Caco-2 (cell line): Measurements from ENCODE around the gene SRGAP2C. TPM values are rescaled to one million over a fixed set of nuclear protein-coding genes. Genes with fewer than 3 reads are reported as not detected.
"Not testable (repeated sequence)": the region's sequence is repeated elsewhere in the genome, so short reads cannot be mapped to it uniquely, and the experiment has no call there.

Source experiments
- BruUV-seq: library from RNA; stranded (reverse); fragments of 400-500 nt; replicated peaks from 2 replicates; lab custom pipeline; 2021; lab: Mats Ljungman, UMichigan
- CTCF ChIA-PET: fragments of 300-600 bp; sonication (Branson Sonifier 250); formaldehyde crosslinking; loops from one replicate; lab custom pipeline; 2022; ENCODE audit warnings: antibody characterized with exemption; lab: Charles Lee
- POLR2A ChIA-PET: fragments of 300-600 bp; sonication (Branson Sonifier 250); formaldehyde crosslinking; loops from one replicate; lab custom pipeline; 2022; ENCODE audit warnings: antibody characterized with exemption; lab: Charles Lee
- DNase-seq, 2 experiments: peaks; one replicate each; pipeline versions ENCODE4 v3.0.0 to v3.0.0-alpha.2; 2020 to 2022
- H3K27me3 ChIP-seq: replicated peaks from 2 replicates; pipeline ENCODE4 v1.6.0; 2011; ENCODE audit warnings: low read length; ENCODE audit not compliant: control insufficient read depth, insufficient read depth
- H3K36me3 ChIP-seq: 2 replicates; pipeline ENCODE4 v1.5.1; 2011; ENCODE audit warnings: low read length; ENCODE audit not compliant: control insufficient read depth, insufficient read depth
- H3K4me1 ChIP-seq: fragments of 250-450 bp; sonication (Bioruptor Pico); 2 replicates; pipeline ENCODE4 v1.5.1; 2020; ENCODE audit warnings: mild to moderate bottlenecking
- H3K4me3 ChIP-seq: 2 replicates; pipeline ENCODE4 v1.5.1; 2011; ENCODE audit warnings: low read depth, mild to moderate bottlenecking, control low read depth, low read length
- H3K9me3 ChIP-seq: fragments of 250-450 bp; sonication (Bioruptor Pico); 2 replicates; pipeline ENCODE4 v1.5.1; 2020; ENCODE audit warnings: mild to moderate bottlenecking, moderate library complexity
- H3K27ac Mint-ChIP-seq: one replicate; pipeline ENCODE4 v1.8.0; 2022; ENCODE audit warnings: mixed read lengths; ENCODE audit not compliant: unreplicated experiment
- H3K27me3 Mint-ChIP-seq: one replicate; pipeline ENCODE4 v1.8.0; 2022; ENCODE audit warnings: mixed read lengths; ENCODE audit not compliant: insufficient read depth, unreplicated experiment
- H3K36me3 Mint-ChIP-seq: one replicate; pipeline ENCODE4 v1.8.0; 2022; ENCODE audit warnings: mild to moderate bottlenecking, mixed read lengths; ENCODE audit not compliant: insufficient read depth, unreplicated experiment
- H3K4me1 Mint-ChIP-seq: one replicate; pipeline ENCODE4 v1.8.0; 2022; ENCODE audit warnings: low read depth, mixed read lengths; ENCODE audit not compliant: unreplicated experiment
- H3K4me3 Mint-ChIP-seq: one replicate; pipeline ENCODE4 v1.8.0; 2022; ENCODE audit warnings: mild to moderate bottlenecking, moderate library complexity, mixed read lengths; ENCODE audit not compliant: unreplicated experiment
- H3K9me3 Mint-ChIP-seq: one replicate; pipeline ENCODE4 v1.8.0; 2022; ENCODE audit warnings: mixed read lengths; ENCODE audit not compliant: unreplicated experiment
- intact Hi-C: fragments of 100-400 bp; cut with micrococcal nuclease; formaldehyde crosslinking; loops from one replicate; pipeline ENCODE4 v1.10.0; 2022; ENCODE audit not compliant: unreplicated experiment
- total RNA-seq: library from RNA; stranded (reverse); gene quantifications from 2 replicates; pipeline ENCODE4 v1.2.3, GENCODE V29; 2022

Gene SRGAP2C
- total RNA-seq, 1 experiment from 2014 or later, result 0.98 TPM

DNA sequence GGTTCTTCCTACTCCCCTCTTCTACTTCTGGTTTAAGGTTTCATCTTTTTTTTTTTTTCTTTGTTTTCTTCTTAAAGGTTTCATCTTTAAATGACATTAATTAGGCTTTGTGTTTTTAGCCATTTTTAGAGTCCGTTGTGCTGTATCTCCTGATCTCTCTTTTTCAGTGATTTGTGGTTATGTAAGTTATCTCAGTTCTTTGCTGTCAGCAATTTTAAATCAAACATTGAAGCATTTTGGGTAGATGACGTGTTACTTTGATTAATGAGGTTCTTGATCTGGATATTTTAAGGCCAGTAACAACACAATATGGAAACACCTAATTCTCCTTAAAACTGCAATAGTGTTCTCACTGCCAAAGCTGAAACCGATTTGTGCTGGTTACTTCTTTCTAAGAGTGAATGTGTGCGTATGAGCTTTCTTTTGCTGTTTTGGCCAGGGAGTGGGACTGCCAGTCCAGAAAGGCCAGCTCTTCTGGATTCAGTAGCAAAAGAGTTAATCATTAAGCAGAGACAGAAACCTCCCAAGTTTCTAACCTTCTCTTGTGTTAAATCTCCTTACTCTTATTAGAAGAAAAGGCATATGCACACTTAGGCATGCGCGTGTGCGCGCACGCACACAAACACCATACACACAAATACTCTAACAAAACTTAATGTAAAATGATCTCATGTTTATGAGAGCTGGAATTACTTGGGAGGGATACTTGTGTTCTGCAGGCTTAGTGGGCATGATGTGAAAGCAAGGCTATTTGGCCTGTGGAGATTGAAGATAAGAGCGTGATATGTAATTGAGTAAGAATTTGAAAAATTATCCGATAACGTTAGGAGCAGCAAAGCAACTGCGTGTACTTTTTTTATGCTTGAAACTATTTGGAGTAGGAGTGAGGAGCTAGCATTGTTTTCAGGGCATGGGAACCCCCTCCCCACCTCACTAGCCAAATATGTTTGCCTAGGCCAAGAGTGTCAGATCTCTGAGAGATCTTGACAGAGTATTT lies 16.5 kb downstream of the SRGAP2C start:
- H3K4me1 Mint-ChIP-seq, H3K9me3 ChIP-seq, H3K9me3 Mint-ChIP-seq, DNase-seq, H3K27me3 ChIP-seq, BruUV-seq, H3K4me3 ChIP-seq, H3K36me3 Mint-ChIP-seq, intact Hi-C loops, H3K4me3 Mint-ChIP-seq, POLR2A ChIA-PET, CTCF ChIA-PET, H3K27me3 Mint-ChIP-seq, H3K36me3 ChIP-seq, H3K4me1 ChIP-seq, H3K27ac Mint-ChIP-seq: not testable (repeated sequence)

DNA sequence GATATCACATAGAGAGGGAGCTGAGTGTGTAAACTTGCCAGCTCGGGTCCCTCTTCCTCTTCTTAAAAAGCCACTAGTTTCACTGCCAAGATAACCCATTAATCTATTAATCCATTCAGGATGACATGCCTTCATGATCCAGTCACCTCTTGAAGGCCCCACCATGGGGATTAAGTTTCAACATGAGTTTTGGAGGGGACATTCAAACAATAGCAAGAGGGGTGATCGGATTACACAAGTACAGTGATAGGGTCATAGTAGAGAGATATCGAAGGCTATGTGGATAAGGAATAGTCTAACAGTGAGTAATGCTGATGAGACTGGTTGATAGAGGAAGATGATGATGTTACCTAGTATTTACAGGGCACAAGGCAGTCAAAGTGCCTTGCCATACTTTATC lies 18.2 kb downstream of the SRGAP2C start:
- intact Hi-C loops, H3K4me1 Mint-ChIP-seq, H3K27me3 ChIP-seq, DNase-seq, H3K4me3 Mint-ChIP-seq, H3K9me3 ChIP-seq, H3K4me3 ChIP-seq, H3K9me3 Mint-ChIP-seq, H3K36me3 ChIP-seq, H3K36me3 Mint-ChIP-seq, H3K27me3 Mint-ChIP-seq, CTCF ChIA-PET, H3K27ac Mint-ChIP-seq, BruUV-seq, H3K4me1 ChIP-seq, POLR2A ChIA-PET: not testable (repeated sequence)

DNA sequence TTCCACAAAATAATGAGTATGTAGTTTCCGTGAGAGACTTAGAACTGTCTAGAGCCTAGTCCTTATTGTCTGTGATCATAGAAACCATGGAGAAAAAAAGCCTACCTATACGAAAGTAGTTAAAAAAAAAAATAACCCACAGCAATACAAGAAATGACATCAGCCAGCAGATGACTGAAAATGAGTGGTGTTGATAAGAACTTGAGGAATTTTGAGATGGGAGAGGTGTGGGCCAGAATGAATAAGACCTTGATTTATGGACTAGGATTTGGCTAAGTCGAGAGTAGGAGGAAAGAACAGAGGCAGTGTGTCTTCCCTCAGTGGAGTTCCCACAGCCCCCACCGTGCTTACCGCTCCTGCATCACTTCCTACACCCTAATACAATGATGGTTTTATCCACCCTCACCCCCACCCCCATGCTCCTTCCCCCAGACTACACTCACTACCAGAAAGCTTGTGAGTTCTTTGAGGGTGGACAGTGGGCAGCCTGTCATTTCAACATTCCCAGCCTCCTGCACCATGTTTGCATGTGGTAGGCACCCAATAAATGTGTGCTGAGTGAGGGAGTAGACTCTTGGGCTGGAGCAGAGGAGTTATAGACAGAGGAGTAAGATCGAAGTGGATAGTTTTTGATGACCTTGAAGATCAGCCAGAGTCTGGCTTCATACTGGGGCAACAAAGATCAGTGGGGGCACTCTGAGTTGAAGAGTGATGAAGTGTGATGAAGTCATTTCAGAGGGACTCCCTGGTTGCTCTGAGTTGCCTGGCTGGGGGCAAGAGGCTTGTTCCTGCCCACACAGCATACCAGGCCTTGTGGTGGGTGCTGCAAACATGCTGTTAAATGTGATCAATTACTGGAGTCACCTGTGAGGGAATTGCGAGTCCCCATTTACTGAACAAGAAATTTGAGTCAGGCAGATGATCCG lies 21.3 kb downstream of the SRGAP2C start:
- POLR2A ChIA-PET, H3K27ac Mint-ChIP-seq, BruUV-seq, H3K27me3 ChIP-seq, H3K36me3 Mint-ChIP-seq, H3K36me3 ChIP-seq, intact Hi-C loops, H3K4me3 ChIP-seq, H3K9me3 ChIP-seq, H3K4me1 ChIP-seq, H3K4me1 Mint-ChIP-seq, H3K9me3 Mint-ChIP-seq, DNase-seq, H3K27me3 Mint-ChIP-seq, CTCF ChIA-PET, H3K4me3 Mint-ChIP-seq: not testable (repeated sequence)

DNA sequence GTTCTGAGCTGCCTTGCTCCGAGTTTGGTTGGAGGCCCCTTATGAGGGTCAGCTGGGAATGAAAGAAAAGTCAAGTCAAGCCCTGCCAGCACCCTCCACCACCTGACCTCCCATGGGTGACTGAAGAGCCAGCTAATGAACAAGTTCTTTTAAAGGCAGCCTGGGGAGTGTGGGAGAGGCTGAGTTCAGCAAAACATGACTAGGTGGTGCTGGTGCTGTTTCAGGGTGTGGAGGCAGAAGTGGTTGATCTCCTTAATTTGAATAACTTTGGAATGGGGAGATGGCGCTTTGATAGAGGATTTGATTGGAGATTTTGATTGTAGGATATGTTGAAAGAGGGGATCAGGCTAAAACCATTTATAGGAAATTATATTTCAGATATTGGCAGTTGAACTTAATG lies 22.6 kb downstream of the SRGAP2C start:
- POLR2A ChIA-PET, H3K4me3 ChIP-seq, DNase-seq, H3K4me1 Mint-ChIP-seq, H3K27me3 Mint-ChIP-seq, H3K27ac Mint-ChIP-seq, H3K9me3 Mint-ChIP-seq, BruUV-seq, H3K36me3 Mint-ChIP-seq, H3K27me3 ChIP-seq, H3K9me3 ChIP-seq, H3K4me3 Mint-ChIP-seq, intact Hi-C loops, H3K4me1 ChIP-seq, CTCF ChIA-PET, H3K36me3 ChIP-seq: not testable (repeated sequence)

DNA sequence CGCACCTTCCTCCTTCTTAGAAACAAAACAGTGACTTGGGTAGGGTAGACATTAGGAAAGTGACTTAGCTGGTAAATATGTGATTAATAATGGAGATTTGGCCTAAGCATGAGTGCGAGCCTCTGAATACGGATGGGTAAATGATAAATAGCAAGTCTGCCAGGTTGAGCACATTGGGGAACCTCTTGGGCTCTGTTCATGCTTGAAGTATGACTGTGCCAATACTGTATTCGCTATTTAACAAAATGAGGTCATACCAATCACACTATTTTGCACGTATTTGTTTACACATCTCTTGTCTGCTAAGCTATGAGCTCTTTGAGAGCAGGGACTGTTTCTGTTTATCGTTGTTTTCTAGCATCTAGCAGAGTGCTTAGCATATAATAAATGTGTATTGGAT lies 23.6 kb downstream of the SRGAP2C start:
- H3K4me1 ChIP-seq, H3K4me3 ChIP-seq, H3K36me3 ChIP-seq, H3K9me3 Mint-ChIP-seq, intact Hi-C loops, H3K9me3 ChIP-seq, DNase-seq, H3K27me3 Mint-ChIP-seq, BruUV-seq, H3K27me3 ChIP-seq, H3K27ac Mint-ChIP-seq, CTCF ChIA-PET, H3K36me3 Mint-ChIP-seq, H3K4me3 Mint-ChIP-seq, POLR2A ChIA-PET, H3K4me1 Mint-ChIP-seq: not testable (repeated sequence)

DNA sequence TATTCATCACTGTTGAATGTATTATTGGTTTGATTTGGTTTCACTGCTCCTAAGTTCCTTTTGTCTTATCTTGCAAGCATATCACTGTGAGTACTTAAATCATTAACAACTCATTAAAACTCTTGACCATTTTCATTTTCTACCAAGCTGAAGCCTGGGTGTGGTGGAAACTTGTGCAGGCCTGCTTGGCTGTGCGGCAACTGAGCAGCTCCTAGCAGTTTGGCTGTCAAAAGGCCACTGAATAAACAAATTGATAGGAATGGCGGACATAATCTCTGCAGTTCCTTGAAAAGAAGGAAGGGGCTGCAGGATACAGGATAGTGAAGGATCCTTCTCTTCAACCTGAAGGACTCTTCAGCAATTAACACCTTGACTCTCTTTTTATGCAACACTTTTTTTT lies 26.0 kb downstream of the SRGAP2C start:
- H3K4me3 ChIP-seq, H3K36me3 ChIP-seq, BruUV-seq, intact Hi-C loops, H3K36me3 Mint-ChIP-seq, CTCF ChIA-PET, H3K27ac Mint-ChIP-seq, H3K27me3 ChIP-seq, H3K4me1 Mint-ChIP-seq, H3K9me3 Mint-ChIP-seq, H3K9me3 ChIP-seq, POLR2A ChIA-PET, H3K4me1 ChIP-seq, DNase-seq, H3K27me3 Mint-ChIP-seq, H3K4me3 Mint-ChIP-seq: not testable (repeated sequence)
